NB4 (cell line): Measurements from ENCODE around the gene C16orf92.
"Not testable (repeated sequence)": the region's sequence is repeated elsewhere in the genome, so short reads cannot be mapped to it uniquely, and the experiment has no call there.

ENCODE experiments used
- DNase-seq: peaks from one replicate; pipeline ENCODE4 v3.0.0; 2010; ENCODE audit warnings: low read depth
- H3K4me3 ChIP-seq: one replicate; pipeline ENCODE4 v1.5.1; 2011; ENCODE audit warnings: mild to moderate bottlenecking, low read depth, low read length, moderate library complexity
- MYC ChIP-seq: IDR thresholded peaks from 2 replicates; pipeline ENCODE4 v1.6.1; 2011; ENCODE audit warnings: low read depth, low read length
- POLR2A ChIP-seq: IDR thresholded peaks from 2 replicates; pipeline ENCODE4 v1.6.1; 2011; ENCODE audit warnings: mild to moderate bottlenecking; ENCODE audit not compliant: insufficient read length; ENCODE audit errors: extremely low read depth
- TF ChIP-seq, protein P1 (sequence below): IDR thresholded peaks from one replicate; pipeline ENCODE4 v1.5.1; 2012; ENCODE audit warnings: low read depth, low read length
- TF ChIP-seq, protein P2 (sequence below): IDR thresholded peaks from 2 replicates; pipeline ENCODE4 v1.6.1; 2011; ENCODE audit warnings: low read depth, low read length

Gene C16orf92

DNA sequence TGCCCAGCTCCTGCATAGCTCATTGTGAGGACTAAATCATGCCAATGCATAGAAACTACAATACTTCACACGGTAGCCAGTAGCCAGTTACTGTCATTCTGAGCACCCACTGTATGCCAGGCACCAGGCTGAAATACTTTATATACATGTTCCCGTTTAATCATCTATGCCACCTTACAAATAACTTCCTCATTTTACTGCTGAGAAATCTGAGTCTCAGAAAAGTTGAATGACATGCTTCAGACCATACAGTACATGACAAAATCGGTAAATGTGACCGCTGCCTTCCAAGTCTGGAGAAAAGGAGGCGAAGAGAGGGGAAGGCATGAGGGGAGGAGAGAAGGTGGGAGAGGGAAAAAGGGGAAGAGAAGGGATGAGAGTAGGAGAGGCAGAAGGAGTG lies 17.2 kb downstream of the C16orf92 start:
- H3K4me3 ChIP-seq: no peak overlapping the region
- TF ChIP-seq, protein P1, sequence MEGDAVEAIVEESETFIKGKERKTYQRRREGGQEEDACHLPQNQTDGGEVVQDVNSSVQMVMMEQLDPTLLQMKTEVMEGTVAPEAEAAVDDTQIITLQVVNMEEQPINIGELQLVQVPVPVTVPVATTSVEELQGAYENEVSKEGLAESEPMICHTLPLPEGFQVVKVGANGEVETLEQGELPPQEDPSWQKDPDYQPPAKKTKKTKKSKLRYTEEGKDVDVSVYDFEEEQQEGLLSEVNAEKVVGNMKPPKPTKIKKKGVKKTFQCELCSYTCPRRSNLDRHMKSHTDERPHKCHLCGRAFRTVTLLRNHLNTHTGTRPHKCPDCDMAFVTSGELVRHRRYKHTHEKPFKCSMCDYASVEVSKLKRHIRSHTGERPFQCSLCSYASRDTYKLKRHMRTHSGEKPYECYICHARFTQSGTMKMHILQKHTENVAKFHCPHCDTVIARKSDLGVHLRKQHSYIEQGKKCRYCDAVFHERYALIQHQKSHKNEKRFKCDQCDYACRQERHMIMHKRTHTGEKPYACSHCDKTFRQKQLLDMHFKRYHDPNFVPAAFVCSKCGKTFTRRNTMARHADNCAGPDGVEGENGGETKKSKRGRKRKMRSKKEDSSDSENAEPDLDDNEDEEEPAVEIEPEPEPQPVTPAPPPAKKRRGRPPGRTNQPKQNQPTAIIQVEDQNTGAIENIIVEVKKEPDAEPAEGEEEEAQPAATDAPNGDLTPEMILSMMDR: no peak
- TF ChIP-seq, protein P2, sequence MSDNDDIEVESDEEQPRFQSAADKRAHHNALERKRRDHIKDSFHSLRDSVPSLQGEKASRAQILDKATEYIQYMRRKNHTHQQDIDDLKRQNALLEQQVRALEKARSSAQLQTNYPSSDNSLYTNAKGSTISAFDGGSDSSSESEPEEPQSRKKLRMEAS: no peak
- TF ChIP-seq MYC (no peak), POLR2A (no peak)
- DNase-seq: peak; percentile 26

DNA sequence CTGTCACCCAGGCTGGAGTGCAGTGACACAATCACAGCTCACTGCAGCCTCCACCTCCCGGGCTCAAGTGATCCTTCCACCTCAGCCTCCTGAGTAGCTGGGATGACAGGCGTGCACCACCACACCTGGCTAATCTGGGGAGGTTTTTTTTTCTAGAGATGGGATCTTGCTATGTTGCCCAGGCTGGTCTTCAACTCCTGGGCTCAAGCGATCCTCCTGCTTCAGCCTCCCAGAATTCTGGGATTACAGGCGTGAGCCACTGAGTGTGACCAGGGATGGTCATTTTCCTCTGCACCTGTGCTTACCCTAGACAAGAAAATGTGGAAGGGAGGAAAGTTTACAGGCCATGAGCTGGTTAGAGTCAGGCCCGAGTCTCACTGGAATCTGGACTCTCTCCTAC lies 17.7 kb downstream of the C16orf92 start:
- not testable (repeated sequence) for DNase-seq, H3K4me3 ChIP-seq

DNA sequence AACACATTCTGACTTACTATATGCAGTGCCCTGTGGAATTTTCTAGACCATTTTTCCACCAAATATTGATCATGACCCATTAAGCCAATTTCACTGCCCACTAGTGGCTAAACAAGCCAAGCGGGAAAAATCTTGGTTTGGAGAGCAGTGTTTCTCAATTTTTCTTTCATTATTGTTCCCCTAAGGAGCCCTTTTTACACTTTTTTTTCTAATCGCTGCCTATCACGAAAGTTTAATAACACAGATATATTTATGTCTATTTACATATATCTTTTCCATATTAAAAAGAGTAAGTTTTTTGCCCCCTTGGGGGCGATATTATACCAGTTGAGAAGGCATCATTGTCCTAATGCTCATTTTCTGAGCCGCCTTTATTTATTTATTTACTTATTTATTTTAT lies 18.8 kb downstream of the C16orf92 start:
- peak; percentile 45 for DNase-seq

DNA sequence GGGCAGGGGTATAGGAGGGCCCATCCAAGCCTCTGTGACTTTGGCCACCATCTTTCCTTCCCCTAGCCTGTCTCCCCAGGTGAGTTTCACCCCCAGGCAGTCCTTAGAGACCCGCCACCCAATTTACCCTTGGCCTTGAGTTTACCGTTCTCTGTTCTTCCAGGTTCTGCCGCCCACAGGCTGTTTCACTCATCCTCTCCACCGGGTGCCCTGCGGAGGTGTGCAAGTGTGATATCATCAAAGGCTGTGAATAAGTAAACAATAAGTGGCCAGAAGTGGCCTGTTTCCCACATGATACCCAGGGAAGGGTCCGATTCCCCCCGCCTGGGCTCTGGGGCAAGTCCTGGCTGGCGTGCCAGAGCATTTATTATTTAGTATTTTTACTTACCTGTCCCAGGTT lies 23.2 kb downstream of the C16orf92 start:
- TF ChIP-seq, protein P1: no peak
- no peak for TF ChIP-seq POLR2A
- TF ChIP-seq, protein P2: no peak
- no peak for TF ChIP-seq MYC
- DNase-seq: no peak
- no peak overlapping the region for H3K4me3 ChIP-seq

More for the DNA sequence above, 18.8 kb downstream of the C16orf92 start:
- TF ChIP-seq, protein P2: no peak
- TF ChIP-seq, protein P1: peak; percentile 8
- H3K4me3 ChIP-seq: no peak overlapping the region

DNA sequence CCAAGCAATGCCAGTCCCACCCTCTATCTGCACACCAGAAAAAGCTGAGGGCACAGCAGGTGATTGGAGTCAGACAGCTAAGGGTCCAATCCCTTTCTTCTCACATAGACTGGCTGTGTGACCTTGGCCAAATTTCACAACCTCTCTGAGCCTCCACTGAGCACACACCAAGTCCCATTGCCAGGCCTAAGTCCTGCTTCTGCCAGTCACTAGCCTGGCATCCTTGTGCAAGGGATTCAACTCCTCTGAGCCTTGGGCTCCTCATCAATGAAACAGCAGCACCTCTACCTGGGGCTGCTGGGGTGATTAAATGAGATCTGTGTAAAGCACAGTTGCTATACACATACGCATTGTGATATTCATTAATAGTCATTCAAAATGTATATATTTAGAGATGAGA lies 23.6 kb downstream of the C16orf92 start:
- no peak for DNase-seq
- no peak overlapping the region for H3K4me3 ChIP-seq
- no peak for TF ChIP-seq POLR2A

DNA sequence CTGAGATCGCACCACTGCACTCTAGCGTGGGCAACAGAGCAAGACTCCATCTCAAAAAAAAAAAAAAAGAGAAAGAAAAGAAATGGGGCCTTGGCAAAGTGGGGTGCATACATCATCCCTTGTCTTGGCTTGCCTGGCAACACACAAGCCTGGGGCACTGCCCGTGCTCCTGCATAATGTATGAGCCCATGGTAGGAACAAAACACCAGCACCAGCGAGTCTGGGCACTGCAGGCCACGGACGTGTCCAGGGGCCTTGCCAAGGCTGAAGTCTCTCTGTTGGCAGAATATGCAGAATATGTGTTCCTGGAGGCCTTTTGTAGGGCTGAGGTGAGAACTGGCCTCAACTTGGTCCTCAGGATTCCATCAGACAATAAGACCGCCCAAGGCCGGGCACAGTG lies 26.9 kb downstream of the C16orf92 start:
- DNase-seq: no peak
- no peak overlapping the region for H3K4me3 ChIP-seq
- TF ChIP-seq MYC (no peak), POLR2A (no peak)
- TF ChIP-seq, protein P2: no peak
- TF ChIP-seq, protein P1: no peak

DNA sequence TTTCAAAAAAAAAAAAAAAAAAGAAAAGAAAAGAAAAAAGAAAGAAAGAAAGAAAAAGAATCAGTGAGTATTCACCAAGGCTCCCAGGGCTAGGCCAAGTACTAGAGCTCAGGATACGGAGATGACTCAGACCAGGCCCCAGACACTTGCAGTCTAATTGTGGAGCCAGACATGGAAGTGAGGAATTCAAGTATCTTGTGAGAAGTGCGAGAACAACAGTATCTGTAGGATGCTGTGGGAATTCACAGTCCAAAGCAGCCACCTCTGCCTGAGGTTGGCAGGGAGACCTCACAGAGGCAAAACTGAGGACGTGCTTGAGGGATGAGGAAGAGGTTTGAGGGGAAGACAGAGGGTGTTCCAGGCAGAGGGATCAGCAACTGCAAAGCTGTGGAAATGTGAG lies 28.5 kb downstream of the C16orf92 start:
- TF ChIP-seq, protein P1: no peak
- TF ChIP-seq, protein P2: no peak
- TF ChIP-seq MYC (no peak), POLR2A (no peak)
- H3K4me3 ChIP-seq: no peak overlapping the region
- DNase-seq: no peak
